Measurements from ENCODE around the gene OGT.

The OGT gene

GRCh38 chrX:71514367-71515037 lies 18.4 kb upstream of the OGT start:
- Histone ChIP-seq H3K27ac (ENCODE audit: low read length) (no peak overlapping the region), H3K4me1 (ENCODE audit: control insufficient read depth, low read depth, low read length) (no peaks in the 10 kb centered on the region), H3K4me3 (ENCODE audit: low read length) (no peak overlapping the region), H3K9ac (ENCODE audit: low read length) (no peak overlapping the region), H3K9me3 (ENCODE audit: control insufficient read depth, low read depth, low read length) (peaks cover 13% of the 10 kb centered on the region), H3K36me3 (ENCODE audit: control insufficient read depth, low read depth, low read length) (no peaks in the 10 kb centered on the region), H3K27me3 (ENCODE audit: control insufficient read depth, insufficient read depth, low read length) (no peaks in the 10 kb centered on the region)

GRCh38 chrX:71515038-71515396 lies 17.9 kb upstream of the OGT start:
- Histone ChIP-seq H3K9me3 (ENCODE audit: control insufficient read depth, low read depth, low read length) (peaks cover 13% of the 10 kb centered on the region), H3K9ac (ENCODE audit: low read length) (no peak overlapping the region), H3K4me3 (ENCODE audit: low read length) (no peak overlapping the region), H3K4me1 (ENCODE audit: control insufficient read depth, low read depth, low read length) (no peaks in the 10 kb centered on the region), H3K36me3 (ENCODE audit: control insufficient read depth, low read depth, low read length) (no peaks in the 10 kb centered on the region), H3K27ac (ENCODE audit: low read length) (no peak overlapping the region), H3K27me3 (ENCODE audit: control insufficient read depth, insufficient read depth, low read length) (no peaks in the 10 kb centered on the region)

- H3K9ac ChIP-seq (ENCODE audit: low read length): no peak overlapping the region
- no peaks in the 10 kb centered on the region for H3K27me3 ChIP-seq (ENCODE audit: control insufficient read depth, insufficient read depth, low read length)
- H3K9me3 ChIP-seq (ENCODE audit: control insufficient read depth, low read depth, low read length): peaks cover 8% of the 10 kb centered on the region
- H3K4me3 ChIP-seq (ENCODE audit: low read length): no peak overlapping the region
- H3K27ac ChIP-seq (ENCODE audit: low read length): no peak overlapping the region
- H3K36me3 ChIP-seq (ENCODE audit: control insufficient read depth, low read depth, low read length): no peaks in the 10 kb centered on the region
- no peaks in the 10 kb centered on the region for H3K4me1 ChIP-seq (ENCODE audit: control insufficient read depth, low read depth, low read length)
These were observed 7.6 kb upstream of the OGT start for GRCh38 chrX:71525316-71525715.

GRCh38 chrX:71532078-71532752 lies 689 bp upstream of the OGT start:
- no peaks in the 10 kb centered on the region for H3K27me3 ChIP-seq (ENCODE audit: control insufficient read depth, insufficient read depth, low read length)
- H3K27ac ChIP-seq (ENCODE audit: low read length): no peak overlapping the region
- H3K4me3 ChIP-seq (ENCODE audit: low read length): peak overlapping the region; percentile 86
- no peaks in the 10 kb centered on the region for H3K4me1 ChIP-seq (ENCODE audit: control insufficient read depth, low read depth, low read length)
- H3K36me3 ChIP-seq (ENCODE audit: control insufficient read depth, low read depth, low read length): no peaks in the 10 kb centered on the region
- peaks cover 3% of the 10 kb centered on the region for H3K9me3 ChIP-seq (ENCODE audit: control insufficient read depth, low read depth, low read length)
- peak overlapping the region; percentile 92 for H3K9ac ChIP-seq (ENCODE audit: low read length)

GRCh38 chrX:71533516-71533850 lies 579 bp downstream of the OGT start:
- Histone ChIP-seq H3K4me3 (ENCODE audit: low read length) (peak overlapping the region; percentile 86), H3K4me1 (ENCODE audit: control insufficient read depth, low read depth, low read length) (no peaks in the 10 kb centered on the region), H3K9ac (ENCODE audit: low read length) (peak overlapping the region; percentile 92), H3K27me3 (ENCODE audit: control insufficient read depth, insufficient read depth, low read length) (no peaks in the 10 kb centered on the region), H3K36me3 (ENCODE audit: control insufficient read depth, low read depth, low read length) (peaks cover 4% of the 10 kb centered on the region), H3K27ac (ENCODE audit: low read length) (peak overlapping the region; percentile 82), H3K9me3 (ENCODE audit: control insufficient read depth, low read depth, low read length) (peaks cover 4% of the 10 kb centered on the region)

GRCh38 chrX:71533851-71534561 lies 1.1 kb downstream of the OGT start:
- Histone ChIP-seq H3K27me3 (ENCODE audit: control insufficient read depth, insufficient read depth, low read length) (no peaks in the 10 kb centered on the region), H3K9me3 (ENCODE audit: control insufficient read depth, low read depth, low read length) (peaks cover 4% of the 10 kb centered on the region), H3K27ac (ENCODE audit: low read length) (peak overlapping the region; percentile 82), H3K36me3 (ENCODE audit: control insufficient read depth, low read depth, low read length) (peaks cover 6% of the 10 kb centered on the region), H3K9ac (ENCODE audit: low read length) (peak overlapping the region; percentile 92), H3K4me3 (ENCODE audit: low read length) (peak overlapping the region; percentile 86), H3K4me1 (ENCODE audit: control insufficient read depth, low read depth, low read length) (no peaks in the 10 kb centered on the region)

- peak overlapping the region; percentile 92 for H3K9ac ChIP-seq (ENCODE audit: low read length)
- peaks cover 11% of the 10 kb centered on the region for H3K36me3 ChIP-seq (ENCODE audit: control insufficient read depth, low read depth, low read length)
- no peaks in the 10 kb centered on the region for H3K4me1 ChIP-seq (ENCODE audit: control insufficient read depth, low read depth, low read length)
- H3K27me3 ChIP-seq (ENCODE audit: control insufficient read depth, insufficient read depth, low read length): no peaks in the 10 kb centered on the region
- peaks cover 4% of the 10 kb centered on the region for H3K9me3 ChIP-seq (ENCODE audit: control insufficient read depth, low read depth, low read length)
- peak overlapping the region; percentile 86 for H3K4me3 ChIP-seq (ENCODE audit: low read length)
- H3K27ac ChIP-seq (ENCODE audit: low read length): no peak overlapping the region
These were observed 2.1 kb downstream of the OGT start for GRCh38 chrX:71534773-71535544.

- H3K36me3 ChIP-seq (ENCODE audit: control insufficient read depth, low read depth, low read length): peaks cover 14% of the 10 kb centered on the region
- no peaks in the 10 kb centered on the region for H3K4me1 ChIP-seq (ENCODE audit: control insufficient read depth, low read depth, low read length)
- H3K4me3 ChIP-seq (ENCODE audit: low read length): no peak overlapping the region
- H3K9me3 ChIP-seq (ENCODE audit: control insufficient read depth, low read depth, low read length): peaks cover 4% of the 10 kb centered on the region
- no peaks in the 10 kb centered on the region for H3K27me3 ChIP-seq (ENCODE audit: control insufficient read depth, insufficient read depth, low read length)
- no peak overlapping the region for H3K27ac ChIP-seq (ENCODE audit: low read length)
- no peak overlapping the region for H3K9ac ChIP-seq (ENCODE audit: low read length)
These were observed 3.4 kb downstream of the OGT start for GRCh38 chrX:71536285-71536684.

- Histone ChIP-seq H3K36me3 (ENCODE audit: control insufficient read depth, low read depth, low read length) (peaks cover 15% of the 10 kb centered on the region), H3K9me3 (ENCODE audit: control insufficient read depth, low read depth, low read length) (peaks cover 4% of the 10 kb centered on the region), H3K27ac (ENCODE audit: low read length) (no peak overlapping the region), H3K9ac (ENCODE audit: low read length) (no peak overlapping the region), H3K4me1 (ENCODE audit: control insufficient read depth, low read depth, low read length) (no peaks in the 10 kb centered on the region), H3K27me3 (ENCODE audit: control insufficient read depth, insufficient read depth, low read length) (no peaks in the 10 kb centered on the region), H3K4me3 (ENCODE audit: low read length) (no peak overlapping the region)
These were observed 4.8 kb downstream of the OGT start for GRCh38 chrX:71537743-71538142.

- no peaks in the 10 kb centered on the region for H3K27me3 ChIP-seq (ENCODE audit: control insufficient read depth, insufficient read depth, low read length)
- H3K27ac ChIP-seq (ENCODE audit: low read length): no peak overlapping the region
- H3K9me3 ChIP-seq (ENCODE audit: control insufficient read depth, low read depth, low read length): peaks cover 7% of the 10 kb centered on the region
- no peak overlapping the region for H3K4me3 ChIP-seq (ENCODE audit: low read length)
- H3K9ac ChIP-seq (ENCODE audit: low read length): no peak overlapping the region
- H3K36me3 ChIP-seq (ENCODE audit: control insufficient read depth, low read depth, low read length): peaks cover 30% of the 10 kb centered on the region
- no peaks in the 10 kb centered on the region for H3K4me1 ChIP-seq (ENCODE audit: control insufficient read depth, low read depth, low read length)
These were observed 7.9 kb downstream of the OGT start for GRCh38 chrX:71540801-71541200.

- H3K9me3 ChIP-seq (ENCODE audit: control insufficient read depth, low read depth, low read length): peaks cover 7% of the 10 kb centered on the region
- no peak overlapping the region for H3K4me3 ChIP-seq (ENCODE audit: low read length)
- no peaks in the 10 kb centered on the region for H3K4me1 ChIP-seq (ENCODE audit: control insufficient read depth, low read depth, low read length)
- H3K27me3 ChIP-seq (ENCODE audit: control insufficient read depth, insufficient read depth, low read length): no peaks in the 10 kb centered on the region
- H3K9ac ChIP-seq (ENCODE audit: low read length): no peak overlapping the region
- H3K27ac ChIP-seq (ENCODE audit: low read length): no peak overlapping the region
- peaks cover 36% of the 10 kb centered on the region for H3K36me3 ChIP-seq (ENCODE audit: control insufficient read depth, low read depth, low read length)
These were observed 8.5 kb downstream of the OGT start for GRCh38 chrX:71541210-71542022.
